HepG2 (cell line): ENCODE measurements around the gene MATR3. TPM values are rescaled to one million over a fixed set of nuclear protein-coding genes. Genes with fewer than 3 reads are reported as not detected.

Source experiments
- ELF1 ChIP-seq: sonication (generic); formaldehyde crosslinking; IDR thresholded peaks from 2 replicates; pipeline ENCODE4 v1.4.0; 2020; ENCODE audit warnings: missing genetic modification reagents
- FIP1L1 ChIP-seq: fragments of 200-400 bp; formaldehyde crosslinking; IDR thresholded peaks from 2 replicates; pipeline ENCODE4 v1.6.1; 2018; ENCODE audit warnings: low read depth, mild to moderate bottlenecking, low read length, moderate library complexity, borderline replicate concordance; ENCODE audit not compliant: insufficient read depth
- GABPA ChIP-seq, 2 experiments: IDR thresholded peaks; 2 replicates each; pipeline ENCODE4 v1.6.1; 2011 to 2016; ENCODE audit warnings: low read depth in 2 of 2, low read length in 1 of 2, missing biosample characterization in 1 of 2, missing genetic modification characterization in 1 of 2
- GABPB1 ChIP-seq: IDR thresholded peaks from 2 replicates; pipeline ENCODE4 v1.6.1; 2016; ENCODE audit warnings: mild to moderate bottlenecking, missing genetic modification reagents, moderate library complexity, missing compliant biosample characterization
- GATAD2A ChIP-seq: IDR thresholded peaks from 2 replicates; pipeline ENCODE4 v1.6.1; 2016
- JDP2 ChIP-seq: sonication (generic); formaldehyde crosslinking; IDR thresholded peaks from 2 replicates; pipeline ENCODE4 v1.8.1; 2022; ENCODE audit warnings: missing genetic modification reagents, borderline replicate concordance
- MXI1 ChIP-seq: IDR thresholded peaks from 3 replicates; pipeline ENCODE4 v1.6.1; 2012; ENCODE audit warnings: low read depth, low read length, inconsistent platforms, borderline replicate concordance
- NFE2 ChIP-seq: sonication (generic); formaldehyde crosslinking; IDR thresholded peaks from 2 replicates; pipeline ENCODE4 v1.4.0; 2020; ENCODE audit warnings: missing genetic modification reagents
- POLR2A ChIP-seq, 2 experiments: IDR thresholded peaks; 2 replicates each; pipeline ENCODE4 v1.6.1; 2011; ENCODE audit warnings: low read depth in 2 of 2, low read length in 2 of 2, mild to moderate bottlenecking in 1 of 2, moderate library complexity in 1 of 2; ENCODE audit not compliant: insufficient read depth in 1 of 2
- PTBP1 ChIP-seq: fragments of 200-400 bp; formaldehyde crosslinking; IDR thresholded peaks from 2 replicates; pipeline ENCODE4 v1.6.1; 2018; ENCODE audit warnings: low read length, low read depth; ENCODE audit not compliant: poor library complexity, severe bottlenecking
- SALL1 ChIP-seq: sonication (generic); formaldehyde crosslinking; IDR thresholded peaks from 2 replicates; pipeline ENCODE4 v1.8.0; 2022; ENCODE audit warnings: mild to moderate bottlenecking, missing genetic modification reagents
- SRSF1 ChIP-seq: fragments of 200-400 bp; formaldehyde crosslinking; optimal IDR thresholded peaks from 2 replicates; pipeline ENCODE3; 2017; ENCODE audit warnings: mild to moderate bottlenecking, low read depth, low read length, moderate library complexity
- TBP ChIP-seq: sonication (generic); formaldehyde crosslinking; IDR thresholded peaks from 2 replicates; pipeline ENCODE4 v1.5.0; 2020; ENCODE audit warnings: missing genetic modification reagents
- TCF7L2 ChIP-seq: IDR thresholded peaks from 2 replicates; pipeline ENCODE4 v1.6.1; 2011; ENCODE audit warnings: mild to moderate bottlenecking, low read depth, low read length, moderate library complexity
- ZNF317 ChIP-seq: sonication (generic); formaldehyde crosslinking; IDR thresholded peaks from 2 replicates; pipeline ENCODE4 v1.5.0; 2020; ENCODE audit warnings: mild to moderate bottlenecking, missing genetic modification reagents
- ZNF550 ChIP-seq: sonication (generic); formaldehyde crosslinking; IDR thresholded peaks from 2 replicates; pipeline ENCODE4 v1.4.0; 2020; ENCODE audit warnings: mild to moderate bottlenecking, missing genetic modification reagents, borderline replicate concordance
- ZNF569 ChIP-seq: sonication (generic); formaldehyde crosslinking; IDR thresholded peaks from 2 replicates; pipeline ENCODE4 v1.5.0; 2020; ENCODE audit warnings: mild to moderate bottlenecking, missing genetic modification reagents, moderate library complexity, borderline replicate concordance
- polyA plus RNA-seq, 8 experiments: library from polyadenylated mRNA; depleted of rRNA in 3 of 8; stranded (reverse) in 7 of 8; unstranded in 1 of 8; fragments of >200 nt; fragmentation: Illumina TruSeq in 4 of 8; extraction: Trizol in 4 of 8; gene quantifications; 2 replicates each; pipeline versions ENCODE4 v1.2.1 to v1.2.3, GENCODE V29; 2011 to 2016; ENCODE audit warnings: low read depth in 4 of 8, missing spikeins in 1 of 8, mixed read lengths in 1 of 8; ENCODE audit not compliant: insufficient read depth in 1 of 8
- total RNA-seq, 5 experiments: library from RNA; depleted of rRNA; stranded (reverse); fragments of >200 nt; fragmentation: Illumina TruSeq; extraction: Trizol; gene quantifications; 2 replicates each; pipeline ENCODE4 v1.2.3, GENCODE V29; 2016; ENCODE audit warnings: low read depth in 1 of 5
- TF ChIP-seq, protein P1 (sequence below): IDR thresholded peaks from 2 replicates; pipeline ENCODE4 v1.6.1; 2016; ENCODE audit warnings: low read depth
- TF ChIP-seq, protein P2 (sequence below): sonication (generic); formaldehyde crosslinking; IDR thresholded peaks from 2 replicates; pipeline ENCODE4 v1.4.0; 2020; ENCODE audit warnings: missing genetic modification reagents
- TF ChIP-seq, protein P3 (sequence below): sonication (generic); formaldehyde crosslinking; IDR thresholded peaks from 2 replicates; pipeline ENCODE4 v1.5.0; 2020; ENCODE audit warnings: missing genetic modification reagents
- TF ChIP-seq, protein P4 (sequence below): sonication (generic); formaldehyde crosslinking; conservative IDR thresholded peaks from 2 replicates; pipeline ENCODE4 v1.8.0; 2022; ENCODE audit warnings: mild to moderate bottlenecking, moderate library complexity, missing genetic modification reagents

MATR3 gene
- total and polyA plus RNA-seq, 2 of the 13 experiments (the other 11 are each of a cell fraction or from before 2014, with no cell fraction given) = 94.2 to 341 TPM

DNA sequence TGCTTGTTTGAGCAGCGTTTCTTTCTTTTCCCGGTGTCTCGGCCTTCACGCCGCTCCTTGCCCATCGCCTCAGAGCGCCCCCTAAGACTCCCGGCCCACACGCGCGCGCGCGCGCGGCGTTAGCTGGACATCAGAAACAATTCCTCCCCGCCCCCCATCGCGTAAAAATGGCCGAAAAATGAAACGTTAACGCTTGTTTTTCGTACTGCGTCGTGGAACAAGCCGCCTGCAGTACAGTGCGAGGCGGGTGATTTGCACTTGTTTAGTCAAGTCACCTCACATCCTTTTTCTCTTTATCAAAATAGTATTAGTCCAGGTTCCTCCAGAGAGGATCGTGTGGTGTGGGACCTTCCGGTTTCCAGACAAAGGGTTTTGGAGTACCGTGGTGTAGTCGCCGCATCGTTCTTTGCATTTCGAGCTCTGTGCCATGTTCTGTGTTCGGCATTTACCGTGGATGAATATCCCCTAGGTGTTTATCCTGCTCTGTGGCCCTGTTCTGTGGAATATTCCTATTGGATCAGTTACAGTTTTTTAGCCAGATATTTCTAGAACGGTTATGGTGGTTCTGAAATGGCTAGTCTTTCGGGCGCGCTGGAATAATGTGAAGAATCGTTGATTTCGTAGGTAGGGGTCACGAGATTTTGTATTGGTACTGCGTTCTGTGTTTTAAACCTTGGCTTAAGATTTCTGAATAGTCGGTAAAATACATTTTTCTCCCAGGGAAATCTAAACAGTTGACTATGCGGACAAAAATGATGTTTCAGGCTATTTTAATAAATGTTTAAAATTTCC is 1.0 kb downstream of the MATR3 start (continued):
- TF ChIP-seq, protein P1, sequence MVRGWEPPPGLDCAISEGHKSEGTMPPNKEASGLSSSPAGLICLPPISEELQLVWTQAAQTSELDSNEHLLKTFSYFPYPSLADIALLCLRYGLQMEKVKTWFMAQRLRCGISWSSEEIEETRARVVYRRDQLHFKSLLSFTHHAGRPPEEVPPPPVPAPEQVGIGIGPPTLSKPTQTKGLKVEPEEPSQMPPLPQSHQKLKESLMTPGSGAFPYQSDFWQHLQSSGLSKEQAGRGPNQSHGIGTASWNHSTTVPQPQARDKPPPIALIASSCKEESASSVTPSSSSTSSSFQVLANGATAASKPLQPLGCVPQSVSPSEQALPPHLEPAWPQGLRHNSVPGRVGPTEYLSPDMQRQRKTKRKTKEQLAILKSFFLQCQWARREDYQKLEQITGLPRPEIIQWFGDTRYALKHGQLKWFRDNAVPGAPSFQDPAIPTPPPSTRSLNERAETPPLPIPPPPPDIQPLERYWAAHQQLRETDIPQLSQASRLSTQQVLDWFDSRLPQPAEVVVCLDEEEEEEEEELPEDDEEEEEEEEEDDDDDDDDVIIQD (CRISPR knock-in tag) = 0 out of 2 replicates have a peak, but pooled peaks have one; percentile 11
- TF ChIP-seq SRSF1 = peak; percentile 53
- no peak for TF ChIP-seq PTBP1
- no peak for TF ChIP-seq GABPA (IDR thresholded peaks at IDR 0.05; ENCODE audit: low read depth, low read length)
- TF ChIP-seq GABPA (CRISPR knock-in tag; IDR thresholded peaks at IDR 0.05; ENCODE audit: low read depth) = peak; percentile 44; the same call in 1 of the 2 replicates
- no peak for TF ChIP-seq TCF7L2
- no peak for TF ChIP-seq TBP (CRISPR knock-in tag)
- TF ChIP-seq, protein P2, sequence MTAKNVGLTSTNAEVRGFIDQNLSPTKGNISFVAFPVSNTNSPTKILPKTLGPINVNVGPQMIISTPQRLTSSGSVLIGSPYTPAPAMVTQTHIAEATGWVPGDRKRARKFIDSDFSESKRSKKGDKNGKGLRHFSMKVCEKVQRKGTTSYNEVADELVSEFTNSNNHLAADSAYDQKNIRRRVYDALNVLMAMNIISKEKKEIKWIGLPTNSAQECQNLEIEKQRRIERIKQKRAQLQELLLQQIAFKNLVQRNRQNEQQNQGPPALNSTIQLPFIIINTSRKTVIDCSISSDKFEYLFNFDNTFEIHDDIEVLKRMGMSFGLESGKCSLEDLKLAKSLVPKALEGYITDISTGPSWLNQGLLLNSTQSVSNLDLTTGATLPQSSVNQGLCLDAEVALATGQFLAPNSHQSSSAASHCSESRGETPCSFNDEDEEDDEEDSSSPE = 0 out of 2 replicates have a peak, but pooled peaks have one; percentile 51
- TF ChIP-seq ZNF550 (CRISPR knock-in tag) = no peak
- TF ChIP-seq, protein P3, sequence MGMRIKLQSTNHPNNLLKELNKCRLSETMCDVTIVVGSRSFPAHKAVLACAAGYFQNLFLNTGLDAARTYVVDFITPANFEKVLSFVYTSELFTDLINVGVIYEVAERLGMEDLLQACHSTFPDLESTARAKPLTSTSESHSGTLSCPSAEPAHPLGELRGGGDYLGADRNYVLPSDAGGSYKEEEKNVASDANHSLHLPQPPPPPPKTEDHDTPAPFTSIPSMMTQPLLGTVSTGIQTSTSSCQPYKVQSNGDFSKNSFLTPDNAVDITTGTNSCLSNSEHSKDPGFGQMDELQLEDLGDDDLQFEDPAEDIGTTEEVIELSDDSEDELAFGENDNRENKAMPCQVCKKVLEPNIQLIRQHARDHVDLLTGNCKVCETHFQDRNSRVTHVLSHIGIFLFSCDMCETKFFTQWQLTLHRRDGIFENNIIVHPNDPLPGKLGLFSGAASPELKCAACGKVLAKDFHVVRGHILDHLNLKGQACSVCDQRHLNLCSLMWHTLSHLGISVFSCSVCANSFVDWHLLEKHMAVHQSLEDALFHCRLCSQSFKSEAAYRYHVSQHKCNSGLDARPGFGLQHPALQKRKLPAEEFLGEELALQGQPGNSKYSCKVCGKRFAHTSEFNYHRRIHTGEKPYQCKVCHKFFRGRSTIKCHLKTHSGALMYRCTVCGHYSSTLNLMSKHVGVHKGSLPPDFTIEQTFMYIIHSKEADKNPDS (CRISPR knock-in tag) = no peak
- no peak for TF ChIP-seq ZNF317 (CRISPR knock-in tag)
- TF ChIP-seq FIP1L1 = 0 out of 2 replicates have a peak, but pooled peaks have one; percentile 73
- peak; percentile 38; the same call in 1 of the 2 replicates for TF ChIP-seq GATAD2A (CRISPR knock-in tag)
- peak; percentile 21; the same call in 1 of the 2 replicates for TF ChIP-seq SALL1 (CRISPR knock-in tag)
- 0 out of 2 replicates have a peak, but pooled peaks have one; percentile 5 for TF ChIP-seq JDP2 (CRISPR knock-in tag)
- TF ChIP-seq ELF1 (CRISPR knock-in tag) = 0 out of 2 replicates have a peak, but pooled peaks have one; percentile 27
- TF ChIP-seq POLR2A (IDR thresholded peaks at IDR 0.05; ENCODE audit: insufficient read depth in 1 of 2, low read depth in 2 of 2, low read length in 2 of 2) = peak in 1 of 2 experiments; percentile 36; a peak in 1 of 4 replicates
- TF ChIP-seq ZNF569 (CRISPR knock-in tag) = no peak
- no peak for TF ChIP-seq NFE2 (CRISPR knock-in tag)
- TF ChIP-seq MXI1 = 0 out of 3 replicates have a peak, but pooled peaks have one; percentile 25
- TF ChIP-seq, protein P4, sequence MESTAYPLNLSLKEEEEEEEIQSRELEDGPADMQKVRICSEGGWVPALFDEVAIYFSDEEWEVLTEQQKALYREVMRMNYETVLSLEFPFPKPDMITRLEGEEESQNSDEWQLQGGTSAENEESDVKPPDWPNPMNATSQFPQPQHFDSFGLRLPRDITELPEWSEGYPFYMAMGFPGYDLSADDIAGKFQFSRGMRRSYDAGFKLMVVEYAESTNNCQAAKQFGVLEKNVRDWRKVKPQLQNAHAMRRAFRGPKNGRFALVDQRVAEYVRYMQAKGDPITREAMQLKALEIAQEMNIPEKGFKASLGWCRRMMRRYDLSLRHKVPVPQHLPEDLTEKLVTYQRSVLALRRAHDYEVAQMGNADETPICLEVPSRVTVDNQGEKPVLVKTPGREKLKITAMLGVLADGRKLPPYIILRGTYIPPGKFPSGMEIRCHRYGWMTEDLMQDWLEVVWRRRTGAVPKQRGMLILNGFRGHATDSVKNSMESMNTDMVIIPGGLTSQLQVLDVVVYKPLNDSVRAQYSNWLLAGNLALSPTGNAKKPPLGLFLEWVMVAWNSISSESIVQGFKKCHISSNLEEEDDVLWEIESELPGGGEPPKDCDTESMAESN (CRISPR knock-in tag) = no peak
- no peak; the same call in none of the 2 replicates for TF ChIP-seq GABPB1
